Measurements from ENCODE around the gene PIK3AP1. TPM values are rescaled to one million over a fixed set of nuclear protein-coding genes. Genes with fewer than 3 reads are reported as not detected.

The PIK3AP1 gene
- total RNA-seq, 1 donor from 2014 or later = 3.8 TPM

DNA sequence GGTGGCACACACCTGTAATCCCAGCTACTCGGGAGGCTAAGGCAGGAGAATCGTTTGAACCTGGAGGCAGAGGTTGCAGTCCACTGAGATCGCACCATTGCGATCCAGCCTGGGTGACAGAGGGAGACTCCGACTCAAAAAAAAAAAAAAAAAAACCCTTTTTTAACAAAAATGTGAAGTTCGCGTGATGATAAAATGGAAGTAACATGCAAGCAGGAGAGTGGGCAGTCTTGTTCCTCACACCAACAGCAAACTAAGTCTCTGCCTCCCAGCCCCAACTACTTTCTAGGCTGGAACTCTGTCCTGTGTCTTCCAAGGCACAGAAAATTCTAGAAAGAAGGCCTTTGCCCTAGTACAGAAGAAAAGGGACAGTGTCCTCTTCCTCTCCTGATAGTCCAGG lies 11.3 kb downstream of the PIK3AP1 start:
- Mint-ChIP-seq H3K4me3 (no peak overlapping the region), H3K4me1 (no peaks in the 10 kb centered on the region), H3K27ac (no peak overlapping the region), H3K9me3 (no peaks in the 10 kb centered on the region), H3K27me3 (ENCODE audit: insufficient read depth, low read depth) (no peaks in the 10 kb centered on the region), H3K36me3 (no peaks in the 10 kb centered on the region)
- Histone ChIP-seq H3K9me3 (ENCODE audit: low read depth) (no peaks in the 10 kb centered on the region), H3K79me2 (ENCODE audit: low read depth) (no peaks in the 10 kb centered on the region), H3F3A (ENCODE audit: low read depth) (no peaks in the 10 kb centered on the region), H3K36me3 (no peaks in the 10 kb centered on the region), H3K27ac (no peak overlapping the region), H3K4me2 (no peak overlapping the region), H3K27me3 (no peaks in the 10 kb centered on the region), H4K20me1 (ENCODE audit: low read depth) (no peaks in the 10 kb centered on the region), H3K9ac (no peak overlapping the region), H3K4me1 (no peaks in the 10 kb centered on the region), H3K4me3 (no peak overlapping the region), H2AFZ (replicated peaks) (no peak overlapping the region)
- DNase-seq (ENCODE audit: low spot score) = no peak
- TF ChIP-seq EZH2 (IDR thresholded peaks at IDR 0.05) (no peak), EZH2phosphoT487 (IDR thresholded peaks at IDR 0.05) (no peak)
- TF ChIP-seq, protein P1, sequence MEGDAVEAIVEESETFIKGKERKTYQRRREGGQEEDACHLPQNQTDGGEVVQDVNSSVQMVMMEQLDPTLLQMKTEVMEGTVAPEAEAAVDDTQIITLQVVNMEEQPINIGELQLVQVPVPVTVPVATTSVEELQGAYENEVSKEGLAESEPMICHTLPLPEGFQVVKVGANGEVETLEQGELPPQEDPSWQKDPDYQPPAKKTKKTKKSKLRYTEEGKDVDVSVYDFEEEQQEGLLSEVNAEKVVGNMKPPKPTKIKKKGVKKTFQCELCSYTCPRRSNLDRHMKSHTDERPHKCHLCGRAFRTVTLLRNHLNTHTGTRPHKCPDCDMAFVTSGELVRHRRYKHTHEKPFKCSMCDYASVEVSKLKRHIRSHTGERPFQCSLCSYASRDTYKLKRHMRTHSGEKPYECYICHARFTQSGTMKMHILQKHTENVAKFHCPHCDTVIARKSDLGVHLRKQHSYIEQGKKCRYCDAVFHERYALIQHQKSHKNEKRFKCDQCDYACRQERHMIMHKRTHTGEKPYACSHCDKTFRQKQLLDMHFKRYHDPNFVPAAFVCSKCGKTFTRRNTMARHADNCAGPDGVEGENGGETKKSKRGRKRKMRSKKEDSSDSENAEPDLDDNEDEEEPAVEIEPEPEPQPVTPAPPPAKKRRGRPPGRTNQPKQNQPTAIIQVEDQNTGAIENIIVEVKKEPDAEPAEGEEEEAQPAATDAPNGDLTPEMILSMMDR (IDR thresholded peaks at IDR 0.05) = no peak

DNA sequence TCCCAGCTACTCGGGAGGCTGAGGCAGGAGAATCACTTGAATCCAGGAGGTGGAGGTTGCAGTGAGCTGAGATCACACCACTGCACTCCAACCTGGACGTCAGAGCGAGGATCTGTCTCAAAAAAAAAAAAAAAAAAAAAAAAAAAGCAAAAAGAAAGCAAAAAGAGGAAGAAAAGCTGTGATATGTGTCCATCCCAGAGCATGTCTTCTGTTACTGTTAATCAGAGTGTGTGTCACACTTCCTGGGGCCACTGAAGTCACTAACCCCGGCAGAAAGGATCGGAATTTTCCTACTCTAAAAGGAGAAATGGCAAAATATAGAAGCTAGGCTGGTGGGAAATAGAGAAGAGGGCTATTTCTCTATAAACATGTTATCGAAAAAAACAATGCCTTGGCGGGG lies 11.9 kb downstream of the PIK3AP1 start:
- Histone ChIP-seq H3K9ac (no peak overlapping the region), H3K27me3 (no peaks in the 10 kb centered on the region), H2AFZ (replicated peaks) (no peak overlapping the region), H3K27ac (no peak overlapping the region), H4K20me1 (ENCODE audit: low read depth) (no peaks in the 10 kb centered on the region), H3F3A (ENCODE audit: low read depth) (no peaks in the 10 kb centered on the region), H3K4me1 (no peaks in the 10 kb centered on the region), H3K36me3 (no peaks in the 10 kb centered on the region), H3K79me2 (ENCODE audit: low read depth) (no peaks in the 10 kb centered on the region), H3K4me3 (no peak overlapping the region), H3K4me2 (no peak overlapping the region), H3K9me3 (ENCODE audit: low read depth) (no peaks in the 10 kb centered on the region)
- H3K27me3 Mint-ChIP-seq (ENCODE audit: insufficient read depth, low read depth) = no peaks in the 10 kb centered on the region
- H3K36me3 Mint-ChIP-seq = no peaks in the 10 kb centered on the region
- TF ChIP-seq EZH2phosphoT487 (IDR thresholded peaks at IDR 0.05) (no peak), EZH2 (IDR thresholded peaks at IDR 0.05) (no peak)
- H3K27ac Mint-ChIP-seq = no peak overlapping the region
- DNase-seq (ENCODE audit: low spot score) = no peak
- no peak overlapping the region for H3K4me3 Mint-ChIP-seq
- H3K4me1 Mint-ChIP-seq = no peaks in the 10 kb centered on the region
- no peaks in the 10 kb centered on the region for H3K9me3 Mint-ChIP-seq

DNA sequence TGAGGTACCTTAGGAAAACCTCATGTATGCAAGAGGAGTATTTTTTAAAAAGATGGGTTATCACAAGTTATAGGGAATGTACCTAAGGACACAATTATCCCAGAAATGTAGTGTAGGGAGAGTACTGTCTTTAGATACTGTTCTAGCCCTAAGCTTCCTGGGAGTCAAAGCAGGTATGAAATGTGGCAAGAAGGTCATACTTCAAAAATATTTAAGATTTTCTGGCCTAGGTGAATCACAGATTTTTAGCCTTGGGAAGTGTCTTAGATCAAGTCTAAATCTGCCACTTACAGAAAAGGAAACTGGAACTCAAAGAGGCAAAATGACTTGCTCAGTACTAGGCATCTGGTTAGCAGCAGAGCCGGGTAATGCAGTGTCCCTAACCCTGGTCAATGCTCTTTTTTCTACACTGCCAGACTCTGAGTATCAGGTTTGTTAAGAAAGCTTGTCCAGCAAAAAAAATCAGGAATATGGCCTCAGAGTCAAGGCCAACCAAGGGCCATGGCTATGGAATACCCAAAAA lies 13.9 kb downstream of the PIK3AP1 start:
- no peaks in the 10 kb centered on the region for H3K4me1 ChIP-seq
- H3K27me3 Mint-ChIP-seq (ENCODE audit: insufficient read depth, low read depth) = no peaks in the 10 kb centered on the region
- H3K27ac Mint-ChIP-seq = no peak overlapping the region
- no peaks in the 10 kb centered on the region for H3K36me3 ChIP-seq
- H3F3A ChIP-seq (ENCODE audit: low read depth) = no peaks in the 10 kb centered on the region
- no peak overlapping the region for H3K4me3 ChIP-seq
- no peaks in the 10 kb centered on the region for H3K79me2 ChIP-seq (ENCODE audit: low read depth)
- DNase-seq (ENCODE audit: low spot score) = no peak
- H3K9me3 ChIP-seq (ENCODE audit: low read depth) = no peaks in the 10 kb centered on the region
- H3K4me1 Mint-ChIP-seq = no peaks in the 10 kb centered on the region
- H3K27me3 ChIP-seq = no peaks in the 10 kb centered on the region
- H2AFZ ChIP-seq (replicated peaks) = no peak overlapping the region
- H3K9ac ChIP-seq = no peak overlapping the region
- H3K36me3 Mint-ChIP-seq = no peaks in the 10 kb centered on the region
- no peak overlapping the region for H3K4me3 Mint-ChIP-seq
- H3K9me3 Mint-ChIP-seq = no peaks in the 10 kb centered on the region
- H3K27ac ChIP-seq = no peak overlapping the region
- H4K20me1 ChIP-seq (ENCODE audit: low read depth) = no peaks in the 10 kb centered on the region
- H3K4me2 ChIP-seq = no peak overlapping the region
- TF ChIP-seq EZH2 (IDR thresholded peaks at IDR 0.05) (no peak), EZH2phosphoT487 (IDR thresholded peaks at IDR 0.05) (no peak)
- TF ChIP-seq, protein P1 (IDR thresholded peaks at IDR 0.05) = no peak

DNA sequence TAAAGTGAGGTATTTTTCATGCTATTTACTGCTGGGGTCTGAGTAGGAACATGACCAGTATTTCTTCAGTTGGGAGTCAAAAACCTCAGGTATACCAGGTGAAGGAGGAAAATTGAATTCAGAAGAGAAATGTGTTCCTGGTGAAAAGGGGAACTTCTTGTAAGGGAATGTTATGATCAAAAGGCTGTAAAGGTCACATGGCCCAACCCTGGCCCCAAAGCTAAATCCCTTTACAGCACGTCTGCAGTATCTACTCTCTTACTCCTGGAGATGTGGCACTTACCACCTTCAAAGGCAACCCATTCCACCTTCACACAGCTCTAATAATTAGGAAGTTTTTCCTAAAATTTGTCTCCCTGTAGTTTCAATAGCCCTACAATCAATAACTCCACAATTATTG lies 15.2 kb downstream of the PIK3AP1 start:
- Histone ChIP-seq H2AFZ (replicated peaks) (no peak overlapping the region), H3K36me3 (no peaks in the 10 kb centered on the region), H3K9ac (no peak overlapping the region), H3K79me2 (ENCODE audit: low read depth) (no peaks in the 10 kb centered on the region), H3K4me3 (no peak overlapping the region), H3K4me1 (peaks cover under 1% of the 10 kb centered on the region), H3K27ac (no peak overlapping the region), H3K4me2 (no peak overlapping the region), H3F3A (ENCODE audit: low read depth) (peaks cover 3% of the 10 kb centered on the region), H3K27me3 (no peaks in the 10 kb centered on the region), H4K20me1 (ENCODE audit: low read depth) (no peaks in the 10 kb centered on the region), H3K9me3 (ENCODE audit: low read depth) (no peaks in the 10 kb centered on the region)
- Mint-ChIP-seq H3K4me1 (no peaks in the 10 kb centered on the region), H3K9me3 (no peaks in the 10 kb centered on the region), H3K27me3 (ENCODE audit: insufficient read depth, low read depth) (no peaks in the 10 kb centered on the region), H3K36me3 (no peaks in the 10 kb centered on the region), H3K27ac (no peak overlapping the region), H3K4me3 (no peak overlapping the region)
- TF ChIP-seq, protein P1 (IDR thresholded peaks at IDR 0.05) = no peak
- TF ChIP-seq EZH2phosphoT487 (IDR thresholded peaks at IDR 0.05) = no peak
- no peak for TF ChIP-seq EZH2 (IDR thresholded peaks at IDR 0.05)
- no peak for DNase-seq (ENCODE audit: low spot score)
